Central memory CD8-positive, alpha-beta T cell (primary cell): Measurements from ENCODE around the gene PLEKHB1.
"Not testable (repeated sequence)": the region's sequence is repeated elsewhere in the genome, so short reads cannot be mapped to it uniquely, and the experiment has no call there.

Experiments
- ATAC-seq: fragments of 150-1000 bp; cut with Tn5 transposase; replicated peaks from 2 replicates; pipeline ENCODE4 v1.10.0; 2022; ENCODE audit warnings: mild to moderate bottlenecking, moderate FRiP score, moderate number of reproducible peaks; ENCODE audit not compliant: poor library complexity, severe bottlenecking; ENCODE audit errors: extremely low read depth
- DNase-seq, 2 donors: peaks; one replicate each; pipeline ENCODE4 v3.0.0; 2021; ENCODE audit warnings: low spot score in 2 of 2
- H3K27ac Mint-ChIP-seq: one replicate; pipeline ENCODE4 v1.8.0; 2022; ENCODE audit warnings: low read depth, mild to moderate bottlenecking, moderate library complexity, mixed read lengths
- H3K27me3 Mint-ChIP-seq: one replicate; pipeline ENCODE4 v1.8.0; 2022; ENCODE audit warnings: mixed read lengths
- H3K36me3 Mint-ChIP-seq: one replicate; pipeline ENCODE4 v1.8.0; 2022; ENCODE audit warnings: mild to moderate bottlenecking, moderate library complexity, mixed read lengths; ENCODE audit not compliant: insufficient read depth
- H3K4me1 Mint-ChIP-seq: one replicate; pipeline ENCODE4 v1.8.0; 2022; ENCODE audit warnings: mixed read lengths
- H3K4me3 Mint-ChIP-seq: one replicate; pipeline ENCODE4 v1.8.0; 2022; ENCODE audit warnings: mild to moderate bottlenecking, moderate library complexity, mixed read lengths
- H3K9me3 Mint-ChIP-seq: one replicate; pipeline ENCODE4 v1.8.0; 2022; ENCODE audit warnings: mixed read lengths

Gene PLEKHB1

DNA sequence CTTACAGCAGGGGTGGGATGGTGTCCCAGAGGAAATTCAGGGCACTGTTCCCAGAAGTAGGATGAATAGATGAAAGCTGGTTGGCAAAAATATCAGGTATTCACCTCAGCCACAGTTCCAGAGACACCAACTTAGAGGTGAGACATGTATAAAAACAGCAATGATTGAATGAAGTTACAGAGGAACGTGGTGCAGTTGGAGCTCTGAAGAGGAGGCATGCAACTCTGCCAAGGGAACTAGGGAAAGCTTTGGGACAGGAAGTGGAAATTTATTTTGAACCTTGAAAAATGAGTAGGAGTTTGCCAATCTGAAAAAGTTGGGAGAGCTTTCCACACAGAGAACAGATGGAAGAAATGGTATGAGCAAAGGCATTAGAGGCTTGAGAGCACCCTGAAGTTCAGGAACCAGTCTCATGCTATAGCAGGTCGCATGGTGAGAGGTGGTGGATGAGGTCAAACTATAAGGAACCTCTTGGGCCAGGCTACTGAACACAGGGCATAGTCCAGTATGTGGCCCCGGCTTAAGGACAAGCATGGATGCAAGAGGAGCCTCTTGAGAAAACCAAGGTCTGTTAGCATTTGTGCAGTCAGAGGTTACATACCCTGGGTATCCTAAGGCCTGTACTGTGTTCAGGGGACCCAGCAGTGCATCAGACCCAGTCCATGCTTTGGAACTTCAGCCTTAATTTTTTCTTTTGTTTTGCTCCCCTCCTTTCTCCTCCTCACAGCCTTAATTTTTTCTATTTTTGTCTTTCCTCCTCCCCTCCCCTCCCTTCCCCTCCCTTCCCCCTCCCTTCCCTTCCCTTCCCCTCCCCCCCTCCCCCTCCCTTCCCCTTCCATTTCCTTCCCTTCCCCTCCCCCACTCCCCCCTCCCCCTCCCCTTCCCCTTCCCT lies 17.5 kb downstream of the PLEKHB1 start:
- H3K4me1 Mint-ChIP-seq, result peaks cover 5% of the 10 kb centered on the region
- H3K9me3 Mint-ChIP-seq, result no peaks in the 10 kb centered on the region
- no peak overlapping the region for H3K4me3 Mint-ChIP-seq
- H3K36me3 Mint-ChIP-seq, result peaks cover 11% of the 10 kb centered on the region
- no peak for DNase-seq
- no peaks in the 10 kb centered on the region for H3K27me3 Mint-ChIP-seq
- no peak for ATAC-seq
- H3K27ac Mint-ChIP-seq, result no peak overlapping the region

DNA sequence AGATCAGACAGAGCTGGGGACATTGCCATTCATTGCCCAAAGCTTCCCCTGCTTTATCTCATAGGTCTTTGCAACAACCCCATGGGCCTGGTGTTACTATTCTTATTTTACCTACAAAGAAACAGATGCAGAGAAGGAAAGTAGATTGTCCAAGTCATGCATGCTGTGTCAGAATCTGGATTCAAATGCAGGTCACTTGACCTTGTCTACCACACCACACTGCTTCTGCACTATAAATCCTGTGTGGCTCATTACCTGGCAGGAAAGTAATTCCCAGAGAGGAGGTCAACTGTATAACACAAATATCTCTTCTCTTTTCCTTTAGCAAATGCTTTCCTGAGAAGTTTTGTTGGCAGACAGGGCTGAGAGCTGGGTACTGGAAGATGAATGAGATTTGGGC lies 18.5 kb downstream of the PLEKHB1 start:
- DNase-seq (no peak), ATAC-seq (no peak)
- no peaks in the 10 kb centered on the region for H3K27me3 Mint-ChIP-seq
- peaks cover 15% of the 10 kb centered on the region for H3K36me3 Mint-ChIP-seq
- no peak overlapping the region for H3K4me3 Mint-ChIP-seq
- no peak overlapping the region for H3K27ac Mint-ChIP-seq
- H3K4me1 Mint-ChIP-seq, result peaks cover 5% of the 10 kb centered on the region
- no peaks in the 10 kb centered on the region for H3K9me3 Mint-ChIP-seq

- no peak for DNase-seq
- H3K27ac Mint-ChIP-seq, result no peak overlapping the region
- no peaks in the 10 kb centered on the region for H3K27me3 Mint-ChIP-seq
- H3K9me3 Mint-ChIP-seq, result no peaks in the 10 kb centered on the region
- no peak overlapping the region for H3K4me3 Mint-ChIP-seq
- peaks cover 7% of the 10 kb centered on the region for H3K36me3 Mint-ChIP-seq
- peaks cover 5% of the 10 kb centered on the region for H3K4me1 Mint-ChIP-seq
- ATAC-seq, result no peak
These were observed 21.5 kb downstream of the PLEKHB1 start for GRCh38 chr11:73667891-73668290.

GRCh38 chr11:73670808-73671207 lies 24.4 kb downstream of the PLEKHB1 start:
- no peaks in the 10 kb centered on the region for H3K4me1 Mint-ChIP-seq
- no peaks in the 10 kb centered on the region for H3K9me3 Mint-ChIP-seq

DNA sequence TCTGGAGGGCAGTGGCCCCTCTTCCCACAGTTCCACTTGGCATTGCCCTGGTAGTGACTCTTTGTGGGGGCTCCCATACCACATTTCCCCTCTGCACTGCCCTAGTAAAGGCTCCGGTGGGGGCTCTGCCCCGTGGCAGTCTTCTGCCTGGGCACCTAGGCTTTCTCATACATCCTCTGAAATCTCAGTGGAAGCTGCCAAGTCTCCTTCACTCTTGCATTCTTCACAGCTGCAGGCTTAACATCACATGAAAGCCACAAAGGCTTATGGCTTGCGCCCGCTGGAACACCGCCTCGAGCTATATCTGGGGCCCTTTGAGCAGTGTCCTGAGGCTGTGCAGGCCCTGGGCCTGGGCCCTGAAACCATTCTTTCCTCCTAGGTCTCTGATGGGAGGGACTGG lies 25.3 kb downstream of the PLEKHB1 start:
- no peak for ATAC-seq
- Mint-ChIP-seq H3K36me3 (peaks cover 10% of the 10 kb centered on the region), H3K27me3 (no peaks in the 10 kb centered on the region), H3K4me3 (no peak overlapping the region), H3K27ac (no peak overlapping the region), H3K4me1 (no peaks in the 10 kb centered on the region), H3K9me3 (no peaks in the 10 kb centered on the region)
- DNase-seq, result no peak

More at GRCh38 chr11:73670808-73671207, 24.4 kb downstream of the PLEKHB1 start:
- DNase-seq (no peak), ATAC-seq (no peak)
- H3K4me3 Mint-ChIP-seq, result no peak overlapping the region
- no peaks in the 10 kb centered on the region for H3K27me3 Mint-ChIP-seq
- peaks cover 5% of the 10 kb centered on the region for H3K36me3 Mint-ChIP-seq
- no peak overlapping the region for H3K27ac Mint-ChIP-seq

DNA sequence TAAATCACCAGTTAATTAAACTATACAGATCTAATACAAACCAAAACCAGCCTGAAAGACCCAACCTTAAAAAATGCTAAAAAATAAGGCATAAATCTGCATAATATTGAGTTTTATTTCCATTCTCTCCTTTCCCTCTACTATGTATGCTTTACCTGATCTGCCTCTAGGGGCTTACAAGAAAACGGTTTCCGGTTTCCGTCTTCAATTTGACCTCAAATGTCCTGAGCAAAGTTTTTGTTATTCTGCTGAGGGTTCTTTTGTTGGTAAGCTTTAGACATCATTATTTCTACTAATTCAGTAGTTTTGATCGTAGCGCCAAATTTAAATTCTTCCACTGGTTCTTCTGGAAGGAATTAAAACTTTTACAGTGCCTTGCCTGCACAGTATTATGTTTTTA lies 30.2 kb downstream of the PLEKHB1 start:
- not testable (repeated sequence) for H3K4me1 Mint-ChIP-seq, H3K27ac Mint-ChIP-seq, DNase-seq, H3K9me3 Mint-ChIP-seq, H3K4me3 Mint-ChIP-seq, ATAC-seq, H3K27me3 Mint-ChIP-seq
- peaks cover 24% of the 10 kb centered on the region for H3K36me3 Mint-ChIP-seq

DNA sequence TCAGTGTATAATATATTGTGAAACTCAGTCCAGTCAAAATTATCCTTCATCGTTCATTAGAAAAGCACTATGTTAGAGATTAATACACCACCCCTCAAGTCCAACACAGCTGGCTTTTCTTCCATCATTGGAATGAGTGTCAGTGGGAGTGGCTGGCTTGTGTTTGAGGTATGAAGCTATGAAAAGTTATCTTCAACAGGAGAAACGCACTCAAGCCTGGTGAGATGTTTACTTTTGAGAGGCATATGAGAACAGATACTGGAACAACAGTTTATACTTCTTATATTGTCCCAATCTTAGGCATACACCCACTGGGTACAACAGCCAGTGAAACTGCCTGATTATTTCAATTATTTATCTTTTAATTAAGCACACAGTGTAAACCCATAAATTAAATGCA lies 34.3 kb downstream of the PLEKHB1 start:
- H3K36me3 Mint-ChIP-seq, result peaks cover 34% of the 10 kb centered on the region
- DNase-seq (no peak), ATAC-seq (no peak)
- H3K27me3 Mint-ChIP-seq, result no peaks in the 10 kb centered on the region
- no peaks in the 10 kb centered on the region for H3K4me1 Mint-ChIP-seq
- no peak overlapping the region for H3K4me3 Mint-ChIP-seq
- H3K27ac Mint-ChIP-seq, result no peak overlapping the region
- no peaks in the 10 kb centered on the region for H3K9me3 Mint-ChIP-seq

DNA sequence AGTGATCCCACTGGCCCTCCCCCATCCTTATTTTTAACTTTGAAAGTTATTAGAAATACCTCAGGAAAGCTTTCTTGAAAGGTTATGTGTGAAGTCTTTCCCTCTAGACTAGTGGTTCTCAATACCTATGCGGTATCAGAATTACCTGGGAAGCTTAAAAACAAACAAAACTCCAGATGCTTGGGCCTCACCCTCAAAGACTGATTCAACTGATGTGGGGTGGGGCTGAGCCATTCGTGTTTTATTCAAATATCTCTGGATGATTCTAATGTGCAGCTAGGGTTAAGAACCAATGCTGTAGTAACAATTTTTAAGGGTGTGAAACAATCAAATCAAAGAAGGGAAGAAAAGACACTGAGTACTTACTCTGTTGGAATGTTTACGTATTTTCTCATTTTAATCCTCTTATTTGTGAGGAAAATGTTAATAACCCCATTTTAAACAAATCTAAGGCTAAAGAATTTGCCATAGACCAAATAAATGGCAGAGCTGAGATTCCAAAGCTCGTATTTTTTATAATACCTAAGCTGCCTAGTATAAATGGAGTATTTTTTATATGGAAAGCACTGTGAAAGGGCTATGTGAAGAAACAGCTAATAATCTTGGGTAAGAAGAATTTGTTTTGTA lies 47.6 kb downstream of the PLEKHB1 start:
- Mint-ChIP-seq H3K9me3 (no peaks in the 10 kb centered on the region), H3K27ac (no peak overlapping the region), H3K4me1 (no peaks in the 10 kb centered on the region), H3K27me3 (no peaks in the 10 kb centered on the region), H3K36me3 (peaks cover 14% of the 10 kb centered on the region), H3K4me3 (no peak overlapping the region)
- ATAC-seq (no peak), DNase-seq (no peak)

GRCh38 chr11:73705053-73705452 lies 58.7 kb downstream of the PLEKHB1 start:
- peaks cover 40% of the 10 kb centered on the region for H3K36me3 Mint-ChIP-seq
- no peak overlapping the region for H3K4me3 Mint-ChIP-seq
- DNase-seq (no peak), ATAC-seq (no peak)
- H3K27ac Mint-ChIP-seq, result no peak overlapping the region
- peaks cover 6% of the 10 kb centered on the region for H3K4me1 Mint-ChIP-seq
- no peaks in the 10 kb centered on the region for H3K9me3 Mint-ChIP-seq
- H3K27me3 Mint-ChIP-seq, result no peaks in the 10 kb centered on the region

DNA sequence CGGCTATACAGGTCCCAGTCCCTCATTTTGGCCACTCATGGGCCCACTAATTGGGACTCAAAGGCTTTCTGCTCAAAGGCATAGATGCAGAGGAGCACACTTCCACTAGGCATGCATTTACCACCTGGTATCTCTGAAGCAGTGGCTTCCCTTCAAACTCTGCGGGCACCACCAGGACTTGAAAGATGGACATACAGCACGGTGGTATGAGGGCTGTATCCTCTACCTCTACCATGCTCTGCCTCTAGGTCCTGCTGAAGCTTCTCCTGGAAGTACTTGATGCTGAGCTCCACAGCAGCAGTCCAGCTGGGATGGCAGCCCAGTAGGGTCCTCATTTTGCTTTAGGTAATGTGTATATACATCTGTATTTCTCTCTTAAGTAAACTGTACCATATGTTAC lies 64.6 kb downstream of the PLEKHB1 start:
- Mint-ChIP-seq H3K4me3 (no peak overlapping the region), H3K27ac (no peak overlapping the region), H3K36me3 (peaks cover 35% of the 10 kb centered on the region), H3K4me1 (peaks cover 6% of the 10 kb centered on the region), H3K27me3 (no peaks in the 10 kb centered on the region), H3K9me3 (no peaks in the 10 kb centered on the region)
- DNase-seq (no peak), ATAC-seq (no peak)
